GM18519 (cell line): ENCODE data around the gene HIF1A.
"Not testable (repeated sequence)": the region's sequence is repeated elsewhere in the genome, so short reads cannot be mapped to it uniquely, and the experiment has no call there.

Experiments used
- ATAC-seq: cut with Tn5 transposase; IDR thresholded peaks from one replicate; pipeline ENCODE4 v1.9.1; 2021; ENCODE audit warnings: mild to moderate bottlenecking, moderate library complexity; ENCODE audit not compliant: unreplicated experiment, low FRiP score

Gene HIF1A

GRCh38 chr14:61694830-61695694, at the start of gene HIF1A:
TSS of gene HIF1A (plus strand) at chr14:61695513. CDS start at chr14:61695805, 292 bp downstream.
- ATAC-seq = peak; percentile 86

DNA sequence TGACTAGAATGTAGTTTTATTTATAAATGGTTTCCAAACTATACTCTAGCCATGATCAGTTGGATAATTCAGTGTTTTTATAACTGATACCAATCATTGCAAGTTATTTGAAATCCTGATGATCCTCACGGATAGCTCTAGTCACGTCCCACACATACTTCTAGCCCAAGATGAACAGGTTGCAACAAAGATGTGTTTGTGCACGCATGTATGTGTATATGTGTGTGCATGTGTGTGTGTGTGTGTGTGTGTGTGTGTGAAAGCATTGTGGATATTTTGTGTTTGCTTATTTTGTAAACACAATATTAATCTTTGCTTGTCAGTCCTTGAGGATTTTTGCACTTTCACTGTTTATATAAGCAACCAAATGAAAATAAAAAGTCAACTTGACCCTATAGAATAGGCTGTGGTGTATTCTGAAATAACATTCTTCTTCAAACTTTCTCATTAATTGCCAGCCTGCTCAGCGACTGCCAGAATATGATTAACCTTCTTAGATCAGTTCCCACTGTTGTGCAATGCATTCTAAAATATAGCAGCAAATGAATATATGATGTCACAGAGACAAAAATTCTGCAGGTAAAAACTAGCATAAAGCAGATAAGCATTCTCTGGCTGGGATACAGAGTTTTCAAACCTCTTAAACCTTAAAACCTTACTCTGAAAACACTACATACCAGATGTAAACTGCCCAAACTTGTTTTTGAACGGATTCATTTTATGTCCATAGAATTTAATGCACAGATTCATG, 48.8 kb upstream of the HIF1A start:
- ATAC-seq = no peak

GRCh38 chr14:61647704-61648103, 47.6 kb upstream of the HIF1A start:
- no peak for ATAC-seq

- ATAC-seq = no peak
These were observed 46.9 kb upstream of the HIF1A start for GRCh38 chr14:61648377-61648776.

DNA sequence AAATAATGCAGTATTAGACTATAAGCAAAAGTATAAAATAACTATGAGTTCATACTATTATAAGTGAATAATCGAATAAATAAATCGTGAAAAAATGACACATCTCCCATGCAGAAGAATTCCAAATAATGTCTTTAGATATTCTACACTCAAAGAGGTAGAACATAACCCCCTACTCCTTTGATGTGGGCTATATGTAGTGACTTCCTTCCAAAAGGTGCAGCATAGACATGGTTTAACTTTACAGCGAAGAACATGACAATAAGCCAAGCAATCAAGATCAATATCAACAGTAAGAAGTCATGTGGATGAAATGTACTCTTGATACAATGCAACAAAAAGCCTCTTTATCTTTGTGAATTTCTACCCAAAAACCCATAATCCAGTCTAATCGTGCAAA, 46.0 kb upstream of the HIF1A start:
- ATAC-seq = no peak

DNA sequence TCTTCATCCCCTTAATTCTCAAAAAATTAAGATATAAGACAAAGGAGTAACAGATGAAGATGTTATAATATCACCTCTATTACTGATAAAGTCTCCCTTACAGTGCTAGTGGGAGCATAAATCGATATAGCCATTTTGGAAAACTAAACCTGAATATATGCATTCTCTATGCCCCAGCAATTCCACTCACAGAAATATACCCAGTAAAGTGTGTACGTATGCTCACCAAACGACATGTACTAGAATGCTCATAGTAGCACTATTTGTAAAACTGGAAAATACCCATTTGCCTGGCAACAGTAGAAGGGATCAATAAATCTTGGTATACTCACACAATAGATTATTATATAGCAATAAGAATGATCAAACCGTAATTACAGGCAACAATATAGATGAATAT, 44.0 kb upstream of the HIF1A start:
- ATAC-seq = no peak

GRCh38 chr14:61652526-61653262, 42.6 kb upstream of the HIF1A start:
- ATAC-seq = no peak

- no peak for ATAC-seq
These were observed 41.8 kb upstream of the HIF1A start for GRCh38 chr14:61653507-61653906.

DNA sequence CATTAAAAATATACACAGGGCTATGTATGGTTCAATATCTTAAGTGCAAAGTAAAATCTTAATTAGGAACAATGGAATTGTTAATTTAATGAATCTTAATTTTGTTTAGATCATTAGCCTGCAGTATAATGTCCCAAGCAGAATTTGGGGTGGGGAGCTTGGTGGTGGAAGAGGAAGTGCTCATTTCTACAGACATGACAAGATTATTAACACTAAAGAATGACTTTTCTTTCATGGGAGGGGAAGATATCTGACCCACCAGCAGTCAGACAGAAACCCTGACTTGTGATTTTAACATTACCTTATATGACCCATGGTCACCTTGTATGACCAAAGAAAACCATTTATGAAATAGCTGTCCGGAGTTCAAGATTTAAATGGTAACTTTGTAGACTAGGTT, 41.3 kb upstream of the HIF1A start:
- ATAC-seq = no peak

DNA sequence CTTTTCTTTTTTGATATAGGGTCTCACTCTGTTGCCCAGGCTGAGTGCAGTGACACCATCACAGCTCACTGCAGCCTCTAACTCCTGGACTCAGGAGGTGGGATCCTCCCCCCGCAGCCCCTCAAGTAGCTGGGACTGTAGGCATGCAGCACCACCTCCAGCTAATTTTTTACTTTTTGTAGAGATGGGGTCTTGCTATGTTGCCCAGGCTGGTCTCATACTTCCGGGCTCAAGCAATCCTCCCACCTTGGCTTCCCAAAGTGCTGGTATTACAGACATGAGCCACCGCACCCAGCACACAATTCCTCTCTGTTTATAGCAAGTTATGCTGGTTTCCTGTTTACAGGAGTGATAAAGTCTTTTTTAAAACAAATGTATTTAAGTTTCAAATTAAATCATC, 39.5 kb upstream of the HIF1A start:
- ATAC-seq = no peak

- no peak for ATAC-seq
These were observed 39.0 kb upstream of the HIF1A start for GRCh38 chr14:61656341-61656740.

- not testable (repeated sequence) for ATAC-seq
These were observed 37.2 kb upstream of the HIF1A start for GRCh38 chr14:61658111-61658510.

DNA sequence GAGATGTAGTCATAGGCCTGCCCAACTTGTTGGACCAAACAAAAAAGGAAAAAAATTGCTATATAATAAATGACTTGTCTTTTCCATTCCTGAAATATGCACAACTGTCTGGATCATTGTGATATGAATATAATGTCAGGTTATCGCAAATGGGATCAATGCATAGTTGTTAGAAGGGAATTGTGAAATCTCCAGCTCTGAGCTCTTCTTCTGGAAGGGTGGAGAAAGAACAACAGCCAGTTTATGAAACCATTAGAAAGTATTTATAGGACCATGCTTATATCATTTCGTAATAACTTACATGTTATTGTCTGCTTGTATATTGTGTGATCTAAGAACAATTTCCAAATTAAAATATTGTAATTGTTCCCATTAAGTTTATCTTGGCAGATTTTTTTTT, 35.7 kb upstream of the HIF1A start:
- no peak for ATAC-seq

GRCh38 chr14:61661471-61662400, 33.6 kb upstream of the HIF1A start:
- no peak for ATAC-seq

DNA sequence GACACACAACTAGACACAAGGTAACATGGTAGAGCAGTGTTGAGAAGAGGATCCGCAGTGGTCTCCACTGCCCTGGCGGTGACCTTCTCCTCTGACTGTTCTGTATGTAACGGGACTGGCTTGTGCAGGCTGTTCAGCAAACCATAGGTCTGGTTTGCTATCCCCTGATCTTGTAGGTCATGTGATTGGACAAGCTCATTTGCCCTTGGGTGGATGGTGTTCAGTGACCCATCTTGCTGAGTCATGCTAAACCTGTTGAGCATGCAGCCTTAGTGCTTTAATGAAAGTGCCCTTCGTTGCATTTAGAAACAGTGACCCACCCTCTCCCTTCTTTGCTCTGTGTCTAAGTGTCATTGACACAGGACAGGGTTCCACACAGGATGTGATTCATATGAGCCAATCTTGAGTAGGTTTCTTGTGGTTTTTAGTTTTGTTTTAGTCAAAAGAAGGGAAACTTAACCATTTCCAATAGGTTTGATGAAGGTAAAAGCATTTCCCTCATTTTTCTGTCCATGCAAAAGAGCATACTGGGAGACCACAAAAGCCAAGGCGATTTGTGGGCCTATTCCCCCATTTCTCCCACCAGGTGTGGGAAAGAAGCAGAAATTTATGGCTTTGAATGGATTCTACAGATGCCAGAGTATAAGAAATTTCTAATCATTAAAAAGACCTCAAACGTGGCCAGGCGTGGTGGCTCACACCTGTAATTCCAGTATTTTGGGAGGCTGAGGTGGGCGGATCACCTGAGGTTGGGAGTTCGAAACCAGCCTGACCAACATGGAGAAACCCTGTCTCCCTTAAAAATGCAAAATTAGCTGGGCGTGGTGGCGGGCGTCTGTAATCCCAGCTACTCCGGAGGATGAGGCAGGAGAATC, 32.6 kb upstream of the HIF1A start:
- peak; percentile 90 for ATAC-seq

DNA sequence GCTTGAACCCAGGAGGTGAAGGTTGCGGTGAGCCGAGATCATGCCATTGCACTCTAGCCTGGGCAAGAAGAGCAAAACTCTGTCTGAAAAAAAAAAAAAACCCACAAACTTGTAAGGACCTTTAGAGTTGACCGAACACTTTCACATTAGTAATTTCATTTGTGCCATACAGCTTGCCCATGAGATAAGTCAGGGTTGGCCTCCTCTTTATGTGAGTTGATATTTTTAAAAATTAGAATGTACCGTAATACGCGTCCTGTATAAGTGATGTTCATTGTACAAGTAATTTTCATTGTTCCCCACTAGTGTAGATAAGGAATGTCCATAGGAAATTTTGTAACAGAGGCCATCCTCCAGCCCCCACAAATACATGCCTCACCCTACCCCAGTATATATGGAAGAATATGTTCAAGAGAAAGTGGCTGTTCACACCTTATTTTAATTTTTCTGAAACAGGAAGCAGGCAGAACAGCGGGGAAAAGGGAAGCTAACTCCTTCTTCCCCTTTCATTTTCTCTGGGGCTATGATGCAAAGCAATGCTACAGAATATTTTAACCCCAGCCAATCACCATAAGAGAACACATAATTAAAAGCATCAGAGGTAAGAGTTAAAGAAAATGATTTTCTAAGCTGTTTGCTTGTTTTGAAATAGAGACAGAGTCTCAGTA, 31.9 kb upstream of the HIF1A start:
- ATAC-seq = no peak

- no peak for ATAC-seq
These were observed 27.0 kb upstream of the HIF1A start for GRCh38 chr14:61668282-61668681.

GRCh38 chr14:61670576-61670975, 24.7 kb upstream of the HIF1A start:
- ATAC-seq = no peak

DNA sequence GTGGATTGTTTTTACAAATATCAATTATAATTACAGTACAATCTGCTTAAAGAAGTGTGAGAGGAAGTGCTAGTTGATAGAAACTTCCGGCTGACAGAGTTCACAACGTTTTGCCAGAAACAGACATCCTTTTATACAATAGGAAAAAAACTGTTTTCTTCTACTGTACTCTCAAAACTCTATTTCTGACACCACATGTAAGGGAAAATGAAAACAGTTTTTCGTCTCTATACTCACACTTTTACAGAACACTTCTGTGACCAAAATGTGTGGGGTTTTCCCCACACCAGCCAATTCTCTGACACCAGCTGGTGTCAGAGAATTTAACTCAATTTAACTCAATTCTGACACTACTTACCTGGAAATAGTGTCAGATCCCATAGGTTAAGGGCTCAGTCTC, 24.2 kb upstream of the HIF1A start:
- ATAC-seq = peak; percentile 81
